Neural cell (in vitro differentiated cells): Measurements from ENCODE around the gene RTP4.

Experiments
- EZH2 ChIP-seq: fragments of 200-600, 300-800 bp; shearing (Covaris generic), sonication (generic); IDR thresholded peaks from 2 replicates; pipeline ENCODE4 v1.6.1; 2014; ENCODE audit warnings: antibody characterized with exemption, low read length, borderline replicate concordance, mild to moderate bottlenecking; ENCODE audit not compliant: insufficient read depth, poor library complexity, severe bottlenecking
- POLR2AphosphoS5 ChIP-seq: IDR thresholded peaks from 2 replicates; pipeline ENCODE4 v1.6.1; 2012
- REST ChIP-seq: IDR thresholded peaks from 2 replicates; pipeline ENCODE4 v1.6.1; 2012; ENCODE audit warnings: borderline replicate concordance
- SMC3 ChIP-seq: fragments of 450-650 bp; conservative IDR thresholded peaks from 2 replicates; pipeline ENCODE4 v1.6.1; 2014; ENCODE audit warnings: antibody characterized with exemption, mild to moderate bottlenecking, moderate library complexity; ENCODE audit not compliant: poor library complexity
- TAF1 ChIP-seq: IDR thresholded peaks from 2 replicates; pipeline ENCODE4 v1.6.1; 2012; ENCODE audit warnings: low read depth
- TF ChIP-seq, protein P1 (sequence below): fragments of 450-650 bp; IDR thresholded peaks from 2 replicates; pipeline ENCODE4 v1.5.1; 2014; ENCODE audit warnings: antibody characterized with exemption, mild to moderate bottlenecking, moderate library complexity; ENCODE audit not compliant: poor library complexity, severe bottlenecking

GRCh38 chr3:187319699-187320302, 48.4 kb upstream of the RTP4 start:
- TF ChIP-seq, protein P1, sequence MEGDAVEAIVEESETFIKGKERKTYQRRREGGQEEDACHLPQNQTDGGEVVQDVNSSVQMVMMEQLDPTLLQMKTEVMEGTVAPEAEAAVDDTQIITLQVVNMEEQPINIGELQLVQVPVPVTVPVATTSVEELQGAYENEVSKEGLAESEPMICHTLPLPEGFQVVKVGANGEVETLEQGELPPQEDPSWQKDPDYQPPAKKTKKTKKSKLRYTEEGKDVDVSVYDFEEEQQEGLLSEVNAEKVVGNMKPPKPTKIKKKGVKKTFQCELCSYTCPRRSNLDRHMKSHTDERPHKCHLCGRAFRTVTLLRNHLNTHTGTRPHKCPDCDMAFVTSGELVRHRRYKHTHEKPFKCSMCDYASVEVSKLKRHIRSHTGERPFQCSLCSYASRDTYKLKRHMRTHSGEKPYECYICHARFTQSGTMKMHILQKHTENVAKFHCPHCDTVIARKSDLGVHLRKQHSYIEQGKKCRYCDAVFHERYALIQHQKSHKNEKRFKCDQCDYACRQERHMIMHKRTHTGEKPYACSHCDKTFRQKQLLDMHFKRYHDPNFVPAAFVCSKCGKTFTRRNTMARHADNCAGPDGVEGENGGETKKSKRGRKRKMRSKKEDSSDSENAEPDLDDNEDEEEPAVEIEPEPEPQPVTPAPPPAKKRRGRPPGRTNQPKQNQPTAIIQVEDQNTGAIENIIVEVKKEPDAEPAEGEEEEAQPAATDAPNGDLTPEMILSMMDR, result peak; percentile 81
- no peak for TF ChIP-seq EZH2
- no peak for TF ChIP-seq REST
- peak; percentile 87 for TF ChIP-seq SMC3
- TF ChIP-seq POLR2AphosphoS5, result no peak
- no peak for TF ChIP-seq TAF1
